HepG2 (cell line): ENCODE measurements around the gene GRIK4. TPM values are rescaled to one million over a fixed set of nuclear protein-coding genes. Genes with fewer than 3 reads are reported as not detected.
A peak's percentile ranks its signal among the peaks of the same experiment; 100 is the strongest.

ENCODE experiments used
- ATAC-seq: fragments of 200-7000 bp; cut with Tn5 transposase; 3 replicates; pipeline ENCODE4 v1.9.1; 2020; ENCODE audit warnings: mild to moderate bottlenecking, moderate library complexity
- BruUV-seq: library from RNA; stranded (reverse); fragments of 400-500 nt; replicated peaks from 2 replicates; lab custom pipeline; 2021; lab: Mats Ljungman, UMichigan
- CTCF ChIA-PET: fragments of 300-600 bp; formaldehyde crosslinking; extraction: SDS; loops from one replicate; lab custom pipeline; 2021; ENCODE audit warnings: low total read pairs, inconsistent platforms, low intra/inter-chr PET ratio; lab: Yijun Ruan, JAX
- POLR2A ChIA-PET: fragments of 350-600 bp; sonication (Branson Sonifier 250); formaldehyde crosslinking; loops from one replicate; lab custom pipeline; 2020; ENCODE audit warnings: antibody characterized with exemption, inconsistent platforms; lab: Yijun Ruan, JAX
- DNase-seq: peaks from one replicate; pipeline ENCODE4 v3.0.0-alpha.2; 2015; ENCODE audit warnings: low spot score
- FAIRE-seq: peaks from 3 replicates; lab custom pipeline; 2011; peaks lifted over from hg19 to GRCh38; lab: Jason Lieb, UNC
- H2AFZ ChIP-seq: one replicate; pipeline ENCODE4 v1.6.1; 2011; ENCODE audit warnings: low read length, inconsistent platforms
- H3K27ac ChIP-seq: fragments of 300-600 bp; 3 replicates; pipeline ENCODE4 v1.8.0; 2011; ENCODE audit warnings: mixed run types, mild to moderate bottlenecking, mixed read lengths, low read length, inconsistent platforms; ENCODE audit not compliant: insufficient read depth; ENCODE audit errors: extremely low read length
- H3K27me3 ChIP-seq, 2 experiments: fragments of 200-600 bp in 1 of 2; 2 replicates in 1 of 2; 3 replicates in 1 of 2; pipeline versions ENCODE4 v1.6.0 to v1.8.0; 2011; ENCODE audit warnings: low read length in 2 of 2, mild to moderate bottlenecking in 2 of 2, moderate library complexity in 2 of 2, inconsistent platforms in 1 of 2; ENCODE audit not compliant: insufficient read depth in 2 of 2, control insufficient read depth in 1 of 2
- H3K36me3 ChIP-seq, 2 experiments: fragments of 200-600 bp in 1 of 2; replicated peaks in 1 of 2; 2 replicates in 1 of 2; 3 replicates in 1 of 2; pipeline versions ENCODE4 v1.5.1 to v1.8.0; 2011; ENCODE audit warnings: low read length in 2 of 2, inconsistent platforms in 1 of 2; ENCODE audit not compliant: insufficient read depth in 2 of 2, control insufficient read depth in 1 of 2
- H3K4me1 ChIP-seq: 2 replicates; pipeline ENCODE4 v1.5.1; 2012; ENCODE audit warnings: low read length, inconsistent platforms; ENCODE audit not compliant: insufficient read depth
- H3K4me2 ChIP-seq: 2 replicates; pipeline ENCODE4 v1.6.0; 2011; ENCODE audit warnings: low read depth, low read length, inconsistent platforms
- H3K4me3 ChIP-seq, 3 experiments: fragments of 200-600 bp in 1 of 3; sonication (generic), shearing (Covaris generic) in 1 of 3; replicated peaks in 1 of 3; 2 replicates each; pipeline ENCODE4 v1.5.1; 2011 to 2016; ENCODE audit warnings: low read length in 3 of 3, inconsistent platforms in 2 of 3, low read depth in 2 of 3, mild to moderate bottlenecking in 2 of 3, control low read depth in 1 of 3, mixed read lengths in 1 of 3; ENCODE audit not compliant: insufficient read depth in 1 of 3
- H3K79me2 ChIP-seq: one replicate; pipeline ENCODE4 v1.6.1; 2011; ENCODE audit warnings: low read length, inconsistent platforms; ENCODE audit not compliant: insufficient read depth
- H3K9ac ChIP-seq: 2 replicates; pipeline ENCODE4 v1.6.0; 2011; ENCODE audit warnings: mild to moderate bottlenecking, low read depth, low read length, inconsistent platforms; ENCODE audit not compliant: insufficient read depth
- H3K9me3 ChIP-seq: 2 replicates; pipeline ENCODE4 v1.5.1; 2012; ENCODE audit warnings: mild to moderate bottlenecking, low read length
- H4K20me1 ChIP-seq: 2 replicates; pipeline ENCODE4 v1.6.0; 2011; ENCODE audit warnings: inconsistent platforms, mild to moderate bottlenecking, low read length, moderate library complexity; ENCODE audit not compliant: insufficient read depth
- CCDC6 ChIP-seq: sonication (generic); formaldehyde crosslinking; IDR thresholded peaks from 2 replicates; pipeline ENCODE4 v1.8.1; 2022; ENCODE audit warnings: mild to moderate bottlenecking, missing genetic modification reagents, moderate library complexity
- FOXM1 ChIP-seq: sonication (generic); formaldehyde crosslinking; IDR thresholded peaks from 2 replicates; pipeline ENCODE4 v1.5.0; 2020; ENCODE audit warnings: missing genetic modification reagents
- GTF2F1 ChIP-seq: fragments of 150-350 bp; IDR thresholded peaks from 2 replicates; pipeline ENCODE4 v1.6.1; 2014; ENCODE audit warnings: low read length
- MIER2 ChIP-seq: IDR thresholded peaks from 2 replicates; pipeline ENCODE4 v1.6.1; 2016; ENCODE audit warnings: missing biosample characterization, missing genetic modification reagents
- MTF1 ChIP-seq: sonication (generic); formaldehyde crosslinking; IDR thresholded peaks from 2 replicates; pipeline ENCODE4 v1.5.0; 2020; ENCODE audit warnings: missing genetic modification reagents
- RFXAP ChIP-seq: sonication (generic); formaldehyde crosslinking; IDR thresholded peaks from 2 replicates; pipeline ENCODE4 v1.4.0; 2020; ENCODE audit warnings: missing genetic modification reagents, borderline replicate concordance
- TBL1XR1 ChIP-seq: fragments of 150-350 bp; IDR thresholded peaks from 2 replicates; pipeline ENCODE4 v1.6.1; 2014; ENCODE audit warnings: borderline replicate concordance, low read length; ENCODE audit not compliant: partially characterized antibody
- TRIM24 ChIP-seq: sonication (generic); formaldehyde crosslinking; IDR thresholded peaks from 2 replicates; pipeline ENCODE4 v1.8.0; 2022; ENCODE audit warnings: mild to moderate bottlenecking, missing genetic modification reagents
- ZBTB7A ChIP-seq: sonication (generic); formaldehyde crosslinking; IDR thresholded peaks from 2 replicates; pipeline ENCODE4 v1.8.0; 2022; ENCODE audit warnings: mild to moderate bottlenecking, missing genetic modification reagents
- ZFP1 ChIP-seq: IDR thresholded peaks from 2 replicates; pipeline ENCODE4 v1.6.1; 2016
- ZSCAN29 ChIP-seq: sonication (generic); formaldehyde crosslinking; conservative IDR thresholded peaks from 2 replicates; pipeline ENCODE4 v1.4.0; 2020; ENCODE audit warnings: mild to moderate bottlenecking, missing genetic modification reagents
- WGBS: methylation state at CpG from one replicate; pipeline ENCODE4 v1.1.6; 2017; ENCODE audit warnings: low lambda C conversion rate; 5-methylcytosine and 5-hydroxymethylcytosine counted together
- in situ Hi-C: cut with HindIII; loops from 2 replicates; pipeline ENCODE4 v1.10.0; 2017; ENCODE audit warnings: low pct_unique_long_range_greater_than_20kb; ENCODE audit not compliant: extremely low pct_ligation_motif_present
- intact Hi-C: fragments of 100-400 bp; cut with micrococcal nuclease; formaldehyde crosslinking; loops from one replicate; pipeline ENCODE4 v1.10.0; 2022; ENCODE audit not compliant: unreplicated experiment
- polyA plus RNA-seq, 8 experiments: library from polyadenylated mRNA; depleted of rRNA in 3 of 8; stranded (reverse) in 7 of 8; unstranded in 1 of 8; fragments of >200 nt; fragmentation: Illumina TruSeq in 4 of 8; extraction: Trizol in 4 of 8; gene quantifications; 2 replicates each; pipeline versions ENCODE4 v1.2.1 to v1.2.3, GENCODE V29; 2011 to 2016; ENCODE audit warnings: low read depth in 4 of 8, missing spikeins in 1 of 8, mixed read lengths in 1 of 8; ENCODE audit not compliant: insufficient read depth in 1 of 8
- total RNA-seq, 5 experiments: library from RNA; depleted of rRNA; stranded (reverse); fragments of >200 nt; fragmentation: Illumina TruSeq; extraction: Trizol; gene quantifications; 2 replicates each; pipeline ENCODE4 v1.2.3, GENCODE V29; 2016; ENCODE audit warnings: low read depth in 1 of 5
- TF ChIP-seq, protein P1 (sequence below): sonication (generic); formaldehyde crosslinking; IDR thresholded peaks from 2 replicates; pipeline ENCODE4 v1.4.0; 2020; ENCODE audit warnings: mild to moderate bottlenecking, missing genetic modification reagents

Gene GRIK4
- total and polyA plus RNA-seq, 2 of the 13 experiments (the other 11 are each of a cell fraction or from before 2014, with no cell fraction given): 0.04 to 0.07 TPM

DNA sequence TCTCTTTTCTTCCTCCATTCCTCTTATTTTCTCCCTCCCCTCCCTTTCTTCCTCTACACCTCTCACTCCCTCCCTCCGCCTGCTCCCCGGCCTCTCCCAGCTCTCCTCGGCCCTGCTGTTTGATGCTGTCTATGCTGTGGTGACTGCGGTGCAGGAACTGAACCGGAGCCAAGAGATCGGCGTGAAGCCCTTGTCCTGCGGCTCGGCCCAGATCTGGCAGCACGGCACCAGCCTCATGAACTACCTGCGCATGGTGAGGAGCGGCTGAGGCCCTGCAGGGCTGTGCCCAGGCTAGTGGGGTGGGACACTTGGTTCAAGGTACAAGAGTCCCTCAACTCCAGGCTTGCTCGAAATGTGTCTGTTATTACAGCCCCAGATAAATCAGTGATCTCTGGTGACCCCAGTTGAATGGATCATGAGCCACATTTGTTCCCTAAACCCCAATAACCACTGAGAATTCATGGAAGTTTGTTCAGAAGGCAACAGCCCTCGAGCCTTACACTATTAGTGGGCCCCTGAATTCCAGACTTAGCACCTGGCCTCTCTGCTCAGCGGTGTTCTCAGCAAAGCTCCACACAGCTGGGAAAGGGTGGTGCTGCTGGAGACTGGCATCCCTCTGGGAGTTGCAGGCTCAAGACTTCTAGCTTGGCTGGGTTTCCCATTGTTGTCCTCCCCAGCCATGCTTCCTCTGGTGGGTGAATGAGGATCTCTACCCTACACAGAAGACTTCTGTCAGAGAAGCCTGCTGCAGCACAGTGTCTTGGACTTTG is 362.6 kb downstream of the GRIK4 start:
- BruUV-seq: no TSS peak
- Histone ChIP-seq H2AFZ (no peak overlapping the region), H3K79me2 (no peaks in the 10 kb centered on the region)
- CTCF ChIA-PET: no interaction called here
- DNase-seq: no peak
- POLR2A ChIA-PET: no interaction called here
- TF ChIP-seq, protein P1, sequence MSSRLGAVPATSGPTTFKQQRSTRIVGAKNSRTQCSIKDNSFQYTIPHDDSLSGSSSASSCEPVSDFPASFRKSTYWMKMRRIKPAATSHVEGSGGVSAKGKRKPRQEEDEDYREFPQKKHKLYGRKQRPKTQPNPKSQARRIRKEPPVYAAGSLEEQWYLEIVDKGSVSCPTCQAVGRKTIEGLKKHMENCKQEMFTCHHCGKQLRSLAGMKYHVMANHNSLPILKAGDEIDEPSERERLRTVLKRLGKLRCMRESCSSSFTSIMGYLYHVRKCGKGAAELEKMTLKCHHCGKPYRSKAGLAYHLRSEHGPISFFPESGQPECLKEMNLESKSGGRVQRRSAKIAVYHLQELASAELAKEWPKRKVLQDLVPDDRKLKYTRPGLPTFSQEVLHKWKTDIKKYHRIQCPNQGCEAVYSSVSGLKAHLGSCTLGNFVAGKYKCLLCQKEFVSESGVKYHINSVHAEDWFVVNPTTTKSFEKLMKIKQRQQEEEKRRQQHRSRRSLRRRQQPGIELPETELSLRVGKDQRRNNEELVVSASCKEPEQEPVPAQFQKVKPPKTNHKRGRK (CRISPR knock-in tag): no peak
- TF ChIP-seq FOXM1 (CRISPR knock-in tag): no peak
- TF ChIP-seq RFXAP (CRISPR knock-in tag): no peak
- no peak for TF ChIP-seq ZBTB7A (CRISPR knock-in tag)
- no peak for TF ChIP-seq ZFP1 (CRISPR knock-in tag)
- TF ChIP-seq ZSCAN29 (CRISPR knock-in tag): no peak
- TF ChIP-seq TBL1XR1: no peak
- TF ChIP-seq CCDC6 (CRISPR knock-in tag): no peak
- no peak for TF ChIP-seq MTF1 (CRISPR knock-in tag)
- TF ChIP-seq GTF2F1: no peak
- TF ChIP-seq MIER2 (CRISPR knock-in tag): no peak
- TF ChIP-seq TRIM24 (CRISPR knock-in tag): no peak
- TF ChIP-seq, all 625 proteins: peak for 0
- H3K27me3 ChIP-seq: no peaks in the 10 kb centered on the region; a peak in 2 of 5 replicates
- H3K4me2 ChIP-seq: no peak overlapping the region
- FAIRE-seq (no peak), ATAC-seq (peak; percentile 61)
- no peak overlapping the region for H3K27ac ChIP-seq
- in situ Hi-C loops (no loop called here), intact Hi-C loops (no loop called here)
- H3K36me3 ChIP-seq: no peaks in the 10 kb centered on the region
- no peaks in the 10 kb centered on the region for H3K9me3 ChIP-seq
- no peak overlapping the region for H3K4me3 ChIP-seq
- WGBS: 50% methylated on average over 13 of the region's 15 CpGs
- peaks cover 10% of the 10 kb centered on the region for H3K4me1 ChIP-seq
- no peaks in the 10 kb centered on the region for H4K20me1 ChIP-seq
- no peak overlapping the region for H3K9ac ChIP-seq
